Coronary artery (tissue), 2 donors: ENCODE measurements around the gene VIL1.

Experiments used
- DNase-seq: peaks from one replicate; pipeline ENCODE4 v3.0.0-alpha.2; 2017; ENCODE audit warnings: low spot score
- H3K27ac ChIP-seq, 2 donors: fragments of 200-600 bp; sonication (generic); one replicate each; pipeline ENCODE4 v1.5.1; 2016 to 2019
- H3K4me3 ChIP-seq: fragments of 200-600 bp; sonication (generic); 2 replicates; pipeline ENCODE4 v1.5.1; 2016; ENCODE audit warnings: mild to moderate bottlenecking, moderate library complexity
- CTCF ChIP-seq: fragments of 200-600 bp; sonication (generic); IDR thresholded peaks from one replicate; pipeline ENCODE4 v1.5.1; 2019; ENCODE audit warnings: antibody characterized with exemption

Gene VIL1

GRCh38 chr2:218398437-218399390 lies 20.2 kb upstream of the VIL1 start:
- DNase-seq, result peak; percentile 91
- Histone ChIP-seq H3K4me3 (peak overlapping the region; percentile 88), H3K27ac (peak overlapping the region; percentile 96)
- no peak for TF ChIP-seq CTCF

GRCh38 chr2:218399391-218400166 lies 19.3 kb upstream of the VIL1 start, which contains the start of gene CTDSP1:
Gene CTDSP1, plus strand, starts transcription at chr2:218399868. Its CDS starts 223 bp downstream, at chr2:218400091.
- TF ChIP-seq CTCF, result no peak
- peak within 1 kb of the TSS; percentile 88 for H3K4me3 ChIP-seq
- peak within 1 kb of the TSS; percentile 96 for H3K27ac ChIP-seq
- DNase-seq, result peak; percentile 98

GRCh38 chr2:218400167-218400929 lies 18.6 kb upstream of the VIL1 start:
- Histone ChIP-seq H3K27ac (peak overlapping the region; percentile 96), H3K4me3 (peak overlapping the region; percentile 88)
- no peak for TF ChIP-seq CTCF
- DNase-seq, result no peak

GRCh38 chr2:218400930-218401881 lies 17.7 kb upstream of the VIL1 start:
- no peak for TF ChIP-seq CTCF
- DNase-seq, result no peak
- Histone ChIP-seq H3K4me3 (peak overlapping the region; percentile 88), H3K27ac (peak overlapping the region; percentile 96)

GRCh38 chr2:218401890-218402289 lies 17.0 kb upstream of the VIL1 start:
- TF ChIP-seq CTCF, result no peak
- H3K4me3 ChIP-seq, result peak overlapping the region; percentile 88
- peak overlapping the region; percentile 96 for H3K27ac ChIP-seq
- DNase-seq, result no peak

GRCh38 chr2:218402491-218402901 lies 16.4 kb upstream of the VIL1 start:
- peak overlapping the region; percentile 96 for H3K27ac ChIP-seq
- peak overlapping the region; percentile 88 for H3K4me3 ChIP-seq
- no peak for TF ChIP-seq CTCF

More at GRCh38 chr2:218402491-218402901, 16.4 kb upstream of the VIL1 start:
- no peak for DNase-seq
